ENCODE data around the gene PARD3. TPM values are rescaled to one million over a fixed set of nuclear protein-coding genes. Genes with fewer than 3 reads are reported as not detected.
A peak's percentile ranks its signal among the peaks of the same experiment; 100 is the strongest.

The PARD3 gene
- total RNA-seq, 6 donors from 2014 or later, result 30.6 to 108 (median 50.6) TPM

DNA sequence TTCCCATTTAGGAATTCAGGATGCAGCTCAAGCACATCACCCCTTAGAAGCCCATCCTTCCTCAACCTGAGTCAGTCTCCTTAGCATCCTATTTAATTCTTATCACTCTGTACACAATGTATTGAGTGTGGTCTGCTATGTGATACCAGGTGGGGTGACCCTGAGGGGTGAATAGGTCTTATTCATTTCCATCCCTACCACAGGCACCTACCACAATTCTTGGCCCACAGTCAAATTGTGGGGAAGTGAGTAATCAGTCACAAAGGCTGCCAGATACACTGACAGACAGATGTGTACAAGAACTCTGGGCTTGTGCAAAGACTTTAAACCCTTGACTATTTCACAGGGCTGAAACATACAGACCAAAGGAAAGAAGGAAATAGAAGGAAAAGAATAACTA is 560.5 kb downstream of the PARD3 start:
- DNase-seq (no peak), ATAC-seq (ENCODE audit: low FRiP score in 2 of 2) (no peak)
- Histone ChIP-seq H3K4me1 (peaks cover 0 to 3% (median 0%) of the 10 kb centered on the region in 4 donors), H3K27ac (no peak overlapping the region), H3K36me3 (no peaks in the 10 kb centered on the region), H3K4me3 (no peak overlapping the region), H3K27me3 (peaks cover 0 to 3% (median 0%) of the 10 kb centered on the region in 4 donors), H3K9me3 (no peaks in the 10 kb centered on the region)
- TF ChIP-seq POLR2A (IDR thresholded peaks at IDR 0.05), result no peak
- TF ChIP-seq, protein P1, sequence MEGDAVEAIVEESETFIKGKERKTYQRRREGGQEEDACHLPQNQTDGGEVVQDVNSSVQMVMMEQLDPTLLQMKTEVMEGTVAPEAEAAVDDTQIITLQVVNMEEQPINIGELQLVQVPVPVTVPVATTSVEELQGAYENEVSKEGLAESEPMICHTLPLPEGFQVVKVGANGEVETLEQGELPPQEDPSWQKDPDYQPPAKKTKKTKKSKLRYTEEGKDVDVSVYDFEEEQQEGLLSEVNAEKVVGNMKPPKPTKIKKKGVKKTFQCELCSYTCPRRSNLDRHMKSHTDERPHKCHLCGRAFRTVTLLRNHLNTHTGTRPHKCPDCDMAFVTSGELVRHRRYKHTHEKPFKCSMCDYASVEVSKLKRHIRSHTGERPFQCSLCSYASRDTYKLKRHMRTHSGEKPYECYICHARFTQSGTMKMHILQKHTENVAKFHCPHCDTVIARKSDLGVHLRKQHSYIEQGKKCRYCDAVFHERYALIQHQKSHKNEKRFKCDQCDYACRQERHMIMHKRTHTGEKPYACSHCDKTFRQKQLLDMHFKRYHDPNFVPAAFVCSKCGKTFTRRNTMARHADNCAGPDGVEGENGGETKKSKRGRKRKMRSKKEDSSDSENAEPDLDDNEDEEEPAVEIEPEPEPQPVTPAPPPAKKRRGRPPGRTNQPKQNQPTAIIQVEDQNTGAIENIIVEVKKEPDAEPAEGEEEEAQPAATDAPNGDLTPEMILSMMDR (IDR thresholded peaks at IDR 0.05), result no peak
- no peak for TF ChIP-seq POLR2AphosphoS5 (IDR thresholded peaks at IDR 0.05)
- TF ChIP-seq EP300 (IDR thresholded peaks at IDR 0.05), result no peak

DNA sequence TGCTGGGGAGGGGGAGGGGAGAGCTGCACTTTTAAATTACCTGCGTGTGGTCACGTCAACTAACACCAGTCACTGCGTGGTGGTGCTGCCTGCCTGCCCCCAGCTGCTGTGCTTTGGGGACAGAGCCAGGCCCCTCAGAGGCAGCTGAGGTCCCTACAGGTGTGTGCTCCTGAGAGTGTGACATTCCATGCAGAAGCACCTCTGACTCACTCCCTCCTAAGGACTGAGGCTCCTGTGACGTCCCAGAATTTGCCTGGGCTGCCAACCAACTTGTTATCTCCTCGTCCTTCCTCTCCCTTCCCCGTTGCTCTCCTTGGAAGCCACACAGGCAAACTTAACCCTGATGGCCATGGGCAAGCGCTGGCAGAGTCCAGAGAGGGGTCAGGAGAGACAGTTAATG is 563.0 kb downstream of the PARD3 start:
- Histone ChIP-seq H3K9me3 (no peaks in the 10 kb centered on the region), H3K4me1 (peaks cover 0 to 3% (median 0%) of the 10 kb centered on the region in 4 donors), H3K4me3 (no peak overlapping the region), H3K27me3 (no peaks in the 10 kb centered on the region), H3K36me3 (no peaks in the 10 kb centered on the region), H3K27ac (no peak overlapping the region)
- TF ChIP-seq, protein P1 (IDR thresholded peaks at IDR 0.05), result no peak
- TF ChIP-seq POLR2A (IDR thresholded peaks at IDR 0.05), result no peak
- TF ChIP-seq EP300 (IDR thresholded peaks at IDR 0.05), result no peak
- TF ChIP-seq POLR2AphosphoS5 (IDR thresholded peaks at IDR 0.05), result no peak
- ATAC-seq (ENCODE audit: low FRiP score in 2 of 2) (peak in 1 of 2 donors; percentile 79), DNase-seq (peak in 1 of 2 donors; percentile 27)
- WGBS, 2 donors, result 54 to 61% methylated on average over 7 of the region's 7 CpGs

DNA sequence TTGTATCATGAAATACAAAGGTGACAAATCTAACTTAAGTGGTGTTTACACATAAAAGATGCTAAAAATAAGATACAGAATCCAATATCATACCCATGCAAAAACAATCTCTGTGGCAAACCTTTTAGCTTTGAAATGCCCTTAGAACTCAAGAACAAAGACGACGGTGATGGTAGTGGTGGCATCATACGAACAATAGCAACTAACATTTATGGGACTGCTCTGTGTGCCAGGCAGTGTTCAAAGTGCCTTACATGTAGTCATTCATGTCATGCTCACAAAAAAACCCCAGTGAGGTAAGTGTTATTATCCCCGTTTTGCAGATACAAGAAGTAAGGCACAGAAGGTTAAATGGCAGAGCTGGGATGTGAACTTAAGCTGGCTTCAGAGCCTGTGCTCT is 563.9 kb downstream of the PARD3 start:
- ATAC-seq (ENCODE audit: low FRiP score in 2 of 2) (no peak), DNase-seq (no peak)
- TF ChIP-seq, protein P1 (IDR thresholded peaks at IDR 0.05), result no peak
- TF ChIP-seq POLR2A (IDR thresholded peaks at IDR 0.05) (no peak), EP300 (IDR thresholded peaks at IDR 0.05) (no peak), POLR2AphosphoS5 (IDR thresholded peaks at IDR 0.05) (no peak)
- no peak overlapping the region for H3K4me3 ChIP-seq
- H3K36me3 ChIP-seq, result no peaks in the 10 kb centered on the region
- no peak overlapping the region for H3K27ac ChIP-seq
- peaks cover 0 to 3% (median 0%) of the 10 kb centered on the region in 4 donors for H3K4me1 ChIP-seq
- H3K9me3 ChIP-seq, result no peaks in the 10 kb centered on the region
- no peaks in the 10 kb centered on the region for H3K27me3 ChIP-seq
- 92 to 93% methylated on average over 4 of the region's 4 CpGs for WGBS, 2 donors

DNA sequence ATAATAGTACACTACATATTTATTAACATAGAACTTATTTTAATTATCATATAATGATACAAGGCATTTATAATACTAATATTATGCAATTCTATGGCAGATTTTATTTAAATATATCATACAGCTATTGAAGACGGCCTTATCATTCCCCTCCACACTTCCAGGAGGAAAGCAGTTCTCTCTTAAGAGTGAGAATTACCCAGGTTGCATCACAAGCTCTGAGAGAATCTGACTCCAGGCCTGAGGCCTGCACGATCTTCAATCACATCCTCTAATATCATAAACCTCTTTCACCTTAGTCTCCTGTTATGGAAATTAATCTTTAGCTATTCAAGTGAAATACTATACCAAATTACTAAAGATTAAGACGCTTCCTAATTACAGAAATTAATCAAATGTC is 564.4 kb downstream of the PARD3 start:
- H3K4me1 ChIP-seq, result peaks cover 0 to 3% (median 0%) of the 10 kb centered on the region in 4 donors
- WGBS, 2 donors, result 66 to 70% methylated on average over 3 of the region's 3 CpGs
- DNase-seq (no peak), ATAC-seq (ENCODE audit: low FRiP score in 2 of 2) (no peak)
- no peak overlapping the region for H3K27ac ChIP-seq
- H3K9me3 ChIP-seq, result no peaks in the 10 kb centered on the region
- H3K4me3 ChIP-seq, result no peak overlapping the region
- H3K27me3 ChIP-seq, result no peaks in the 10 kb centered on the region
- TF ChIP-seq POLR2AphosphoS5 (IDR thresholded peaks at IDR 0.05) (no peak), EP300 (IDR thresholded peaks at IDR 0.05) (no peak), POLR2A (IDR thresholded peaks at IDR 0.05) (no peak)
- TF ChIP-seq, protein P1 (IDR thresholded peaks at IDR 0.05), result no peak
- H3K36me3 ChIP-seq, result no peaks in the 10 kb centered on the region

DNA sequence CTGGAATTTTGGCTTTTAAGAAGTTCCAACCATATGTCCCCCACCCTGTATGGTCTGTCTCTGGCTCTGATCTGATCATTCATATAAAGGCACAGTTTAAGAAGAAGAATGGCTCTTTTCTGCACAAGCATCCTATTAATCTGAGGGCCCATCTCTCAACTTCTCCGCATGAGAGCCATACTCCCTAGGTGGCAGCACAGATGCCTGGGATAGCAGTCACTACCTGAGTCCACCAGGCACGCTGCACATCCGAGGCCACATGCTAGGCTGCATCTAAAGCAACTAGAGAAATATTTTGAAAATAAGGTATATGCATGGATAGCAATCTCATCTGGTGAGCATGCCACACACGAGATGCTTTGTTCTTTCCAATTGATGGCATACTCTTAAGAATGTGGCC is 565.5 kb downstream of the PARD3 start:
- no peaks in the 10 kb centered on the region for H3K36me3 ChIP-seq
- H3K27me3 ChIP-seq, result no peaks in the 10 kb centered on the region
- H3K4me1 ChIP-seq, result no peaks in the 10 kb centered on the region
- no peaks in the 10 kb centered on the region for H3K9me3 ChIP-seq
- ATAC-seq (ENCODE audit: low FRiP score in 2 of 2) (no peak), DNase-seq (no peak)
- 75 to 95% methylated on average over 4 of the region's 4 CpGs for WGBS, 2 donors
- TF ChIP-seq, protein P1 (IDR thresholded peaks at IDR 0.05), result no peak
- TF ChIP-seq EP300 (IDR thresholded peaks at IDR 0.05), result no peak
- no peak for TF ChIP-seq POLR2AphosphoS5 (IDR thresholded peaks at IDR 0.05)
- TF ChIP-seq POLR2A (IDR thresholded peaks at IDR 0.05), result no peak
- no peak overlapping the region for H3K4me3 ChIP-seq
- H3K27ac ChIP-seq, result no peak overlapping the region
